GM19238 (cell line): ENCODE results near the gene ZSCAN22.

Experiments used
- DNase-seq: peaks from one replicate; pipeline ENCODE4 v3.0.0; 2011; ENCODE audit warnings: low spot score; ENCODE audit not compliant: insufficient read length

ZSCAN22 gene

DNA sequence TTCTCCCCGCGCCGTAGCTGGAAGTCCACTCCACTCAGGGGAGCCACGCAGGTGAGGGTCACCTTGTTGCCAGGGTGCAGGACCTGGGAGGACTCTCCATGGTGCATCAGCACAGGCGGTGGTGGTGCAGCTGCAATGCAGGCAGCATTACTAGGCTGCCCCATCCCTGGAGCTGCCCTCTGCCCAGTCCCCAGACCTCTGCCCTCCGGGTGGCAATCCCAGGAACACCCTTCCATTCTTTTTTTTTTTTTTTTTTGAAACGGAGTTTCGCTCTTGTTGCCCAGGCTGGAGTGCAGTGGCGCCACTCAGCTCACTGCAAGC is 24.7 kb downstream of the ZSCAN22 start:
- no peak for DNase-seq

DNA sequence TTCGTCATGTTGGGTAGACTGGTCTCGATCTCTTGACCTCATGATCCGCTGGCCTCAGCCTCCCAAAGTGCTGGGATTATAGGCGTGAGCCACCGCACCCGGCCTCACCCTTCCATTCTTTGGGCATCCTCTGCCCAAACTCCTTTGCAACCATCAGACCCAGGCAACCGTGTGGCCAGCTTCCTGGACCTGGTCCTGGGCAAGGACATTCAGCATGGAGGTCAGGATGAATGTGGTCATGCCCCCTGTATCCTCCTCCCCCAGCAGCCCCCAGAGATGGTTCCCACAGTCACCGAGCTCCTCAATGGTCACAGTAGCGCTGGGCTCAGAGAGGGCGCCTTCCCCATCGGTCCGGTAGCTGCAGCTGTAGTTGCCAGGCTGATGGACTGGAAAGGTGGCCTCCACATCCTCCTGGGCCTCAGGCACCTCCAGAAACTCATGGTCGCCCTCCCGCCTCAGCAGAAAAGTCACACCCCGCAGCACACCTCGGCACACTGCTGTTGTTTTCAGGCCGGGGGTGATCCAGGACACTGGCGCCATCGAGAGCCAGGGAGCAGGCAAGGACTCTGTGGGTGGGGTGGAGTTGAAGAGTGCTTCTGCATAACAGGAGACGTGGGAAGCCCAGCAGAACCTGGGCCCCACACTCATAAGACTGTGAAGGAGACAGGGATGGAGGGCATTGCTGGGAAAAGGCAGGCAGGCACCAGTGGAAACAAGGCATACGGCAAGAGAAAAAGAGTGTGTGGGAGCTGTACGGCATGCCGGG is 25.4 kb downstream of the ZSCAN22 start:
- DNase-seq = no peak

- DNase-seq = no peak
Measured at GRCh38 chr19:58352760-58353671, 26.2 kb downstream of the ZSCAN22 start, which contains the start of gene A1BG. A1BG (minus strand) TSS chr19:58353492; CDS start chr19:58353437, 55 bp downstream.

GRCh38 chr19:58353717-58354477 is 27.1 kb downstream of the ZSCAN22 start:
- DNase-seq = no peak

DNA sequence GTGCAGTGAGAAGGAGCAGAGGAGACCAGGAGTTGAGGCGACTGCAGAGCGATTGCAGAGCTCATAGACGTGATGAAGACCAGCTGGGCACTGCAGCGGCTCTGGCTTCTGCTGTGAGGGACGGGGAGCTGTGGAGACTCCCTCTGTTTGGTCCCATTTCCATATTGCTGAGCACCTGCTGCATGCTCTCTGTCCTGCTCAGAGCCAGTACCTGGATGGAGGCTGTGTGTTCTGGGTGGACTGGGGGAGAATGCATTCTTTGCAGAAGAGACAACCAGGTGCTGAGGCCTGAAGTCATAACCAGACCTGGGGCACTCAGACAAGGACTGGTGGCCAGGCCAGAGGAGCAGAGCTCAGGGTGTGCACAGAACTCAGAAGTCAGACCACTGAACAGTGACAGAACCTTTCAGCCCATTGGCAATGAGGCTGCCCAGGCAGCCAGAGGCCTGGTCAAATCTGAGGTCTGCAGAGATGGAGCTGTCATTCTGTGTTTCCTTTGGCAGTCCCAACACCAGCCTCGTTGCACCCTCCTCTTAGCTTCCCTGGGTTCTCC is 27.8 kb downstream of the ZSCAN22 start:
- no peak for DNase-seq

- DNase-seq = no peak
Measured at GRCh38 chr19:58355215-58355796, 28.5 kb downstream of the ZSCAN22 start.

- DNase-seq = no peak
Measured at GRCh38 chr19:58355908-58356765, 29.3 kb downstream of the ZSCAN22 start.

- DNase-seq = no peak
Measured at GRCh38 chr19:58356766-58357480, 30.1 kb downstream of the ZSCAN22 start.

DNA sequence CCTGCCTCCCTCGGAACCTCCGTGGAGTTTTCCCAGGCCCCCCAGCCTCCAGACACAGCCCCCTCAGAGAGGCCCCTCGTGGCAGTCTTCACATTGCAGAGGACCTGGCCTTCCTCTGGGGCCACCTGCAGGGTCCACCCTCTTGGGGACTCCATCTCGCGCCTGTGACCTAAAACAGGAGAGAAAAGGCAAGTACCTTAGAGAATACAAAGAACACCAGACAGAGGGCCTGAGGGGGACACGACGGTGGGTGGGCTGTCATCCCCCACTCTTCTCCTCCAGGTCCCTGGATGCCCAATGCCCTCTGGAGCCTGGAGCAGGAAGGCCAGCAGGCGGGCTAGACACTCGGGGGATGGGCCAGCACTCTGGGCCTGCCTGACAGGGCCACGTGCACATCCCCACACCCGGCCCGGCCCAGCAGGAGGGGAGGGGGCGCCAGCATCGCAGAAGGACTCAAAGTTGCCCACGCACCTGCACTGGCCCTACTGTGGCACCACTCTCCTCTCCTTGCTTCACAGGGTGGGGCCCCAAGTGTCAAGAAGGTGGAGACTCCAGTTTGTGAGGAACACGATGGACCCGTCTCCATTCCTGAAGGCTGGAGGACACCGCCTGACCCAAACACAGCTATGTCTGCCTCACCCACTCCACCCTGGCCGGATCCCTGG is 30.8 kb downstream of the ZSCAN22 start:
- no peak for DNase-seq

- peak; percentile 68 for DNase-seq
Measured at GRCh38 chr19:58361900-58362271, 35.1 kb downstream of the ZSCAN22 start.

- DNase-seq = peak; percentile 100
Measured at GRCh38 chr19:58362272-58362994, 35.6 kb downstream of the ZSCAN22 start, which contains the start of gene ZNF497. ZNF497 (minus strand) TSS chr19:58362751; CDS start chr19:58357635, 5,116 bp downstream.

GRCh38 chr19:58364146-58364545 is 37.4 kb downstream of the ZSCAN22 start:
- DNase-seq = no peak

GRCh38 chr19:58366585-58367430 is 40.0 kb downstream of the ZSCAN22 start:
- no peak for DNase-seq

GRCh38 chr19:58367698-58368454 is 41.1 kb downstream of the ZSCAN22 start:
- no peak for DNase-seq

DNA sequence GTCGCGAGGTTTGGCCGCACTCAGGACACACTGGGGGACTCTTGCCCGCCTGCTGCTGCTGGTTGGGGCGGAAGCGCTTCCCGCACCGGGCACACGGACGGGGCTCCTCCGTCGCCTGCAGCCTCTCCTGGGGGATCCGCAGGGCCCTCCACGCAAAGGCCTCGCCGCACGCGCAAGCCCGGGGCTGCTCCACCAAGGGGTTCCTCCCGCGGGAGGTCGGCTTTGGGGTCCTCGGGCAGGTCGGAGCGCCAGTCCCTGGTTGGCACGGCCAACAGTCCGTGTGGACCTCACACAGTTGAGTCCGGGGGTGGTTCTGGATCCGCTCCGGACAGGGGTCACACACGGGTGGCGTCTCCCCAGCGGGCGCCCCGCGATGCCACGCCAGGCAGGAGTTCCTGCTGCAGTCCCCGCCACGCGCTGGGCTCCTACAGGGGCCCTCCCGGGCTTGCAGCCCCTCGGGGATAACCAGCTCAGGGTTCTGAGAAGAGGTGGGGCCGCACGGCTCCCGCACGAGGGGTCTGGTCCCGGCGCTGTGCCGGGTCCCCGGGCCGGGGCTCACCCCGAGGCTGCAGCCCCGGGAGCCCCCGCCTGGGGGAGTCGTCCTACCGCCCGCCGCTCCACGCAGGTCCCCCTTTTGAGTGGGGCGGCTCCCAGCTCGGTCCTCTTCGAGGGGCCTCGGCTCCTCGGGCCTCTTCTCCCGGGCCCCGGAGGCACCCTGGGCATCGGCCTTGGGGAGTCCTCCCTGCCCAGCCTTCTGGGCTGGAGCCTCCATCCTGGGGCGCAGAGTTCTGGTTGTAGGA is 42.0 kb downstream of the ZSCAN22 start:
- DNase-seq = no peak
